ENCODE data around the gene CNIH4.
"Not testable (repeated sequence)": the region's sequence is repeated elsewhere in the genome, so short reads cannot be mapped to it uniquely, and the experiment has no call there.

CNIH4 gene

GRCh38 chr1:224356685-224357625 lies at the start of gene CNIH4:
Gene CNIH4, plus strand, starts transcription at chr1:224356879. Its CDS starts 46 bp downstream, at chr1:224356925.
- TF ChIP-seq CTBP1 (IDR thresholded peaks at IDR 0.05; ENCODE audit: borderline replicate concordance) (no peak; the same call in 1 of the 2 replicates), FOXM1 (IDR thresholded peaks at IDR 0.05; ENCODE audit: borderline replicate concordance) (peak; percentile 89), L3MBTL2 (conservative IDR thresholded peaks at IDR 0.05) (peak; percentile 42), BHLHE40 (IDR thresholded peaks at IDR 0.05; ENCODE audit: borderline replicate concordance) (no peak), SP1 (IDR thresholded peaks at IDR 0.05) (no peak), HDGF (IDR thresholded peaks at IDR 0.05; ENCODE audit: borderline replicate concordance) (no peak), ELF4 (IDR thresholded peaks at IDR 0.05) (peak; percentile 57), PKNOX1 (IDR thresholded peaks at IDR 0.05) (peak; percentile 47)
- peak; percentile 96 for DNase-seq (ENCODE audit: extremely low spot score)
- CTCF ChIA-PET = no interaction called here
- POLR2A ChIA-PET = interaction anchor here (1.5 to 1.6 kb wide), 2 partner anchors 8 to 78 kb away, joined by 5 to 6 read pairs; partner anchors contain the start of gene WDR26

GRCh38 chr1:224308064-224308463 lies 48.6 kb upstream of the CNIH4 start:
- POLR2A ChIA-PET = no interaction called here
- TF ChIP-seq ZNF384 (IDR thresholded peaks at IDR 0.05) (no peak), L3MBTL2 (conservative IDR thresholded peaks at IDR 0.05) (no peak), SP1 (IDR thresholded peaks at IDR 0.05) (no peak), NFRKB (IDR thresholded peaks at IDR 0.05) (no peak), PKNOX1 (IDR thresholded peaks at IDR 0.05) (no peak), TARDBP (IDR thresholded peaks at IDR 0.05) (no peak), SUZ12 (IDR thresholded peaks at IDR 0.05) (no peak), LEF1 (IDR thresholded peaks at IDR 0.05; ENCODE audit: borderline replicate concordance) (no peak), HDGF (IDR thresholded peaks at IDR 0.05; ENCODE audit: borderline replicate concordance) (no peak), FOXM1 (IDR thresholded peaks at IDR 0.05; ENCODE audit: borderline replicate concordance) (no peak), ARNT (IDR thresholded peaks at IDR 0.05) (no peak), ELF4 (IDR thresholded peaks at IDR 0.05) (no peak), CTBP1 (IDR thresholded peaks at IDR 0.05; ENCODE audit: borderline replicate concordance) (no peak)
- no peak for DNase-seq (ENCODE audit: extremely low spot score)
- CTCF ChIA-PET = no interaction called here

GRCh38 chr1:224311503-224311902 lies 45.2 kb upstream of the CNIH4 start:
- CTCF ChIA-PET; DNase-seq (ENCODE audit: extremely low spot score): not testable (repeated sequence)
- POLR2A ChIA-PET = interaction anchor here (1.4 kb wide), 1 partner anchor 19 kb away, joined by 3 read pairs; the partner anchor contains the start of gene NVL

GRCh38 chr1:224312025-224312424 lies 44.7 kb upstream of the CNIH4 start:
- ChIA-PET CTCF (no interaction called here), POLR2A (interaction anchor here (1.4 kb wide), 1 partner anchor 18 kb away, joined by 3 read pairs; the partner anchor contains the start of gene NVL)
- no peak for TF ChIP-seq CTBP1 (IDR thresholded peaks at IDR 0.05; ENCODE audit: borderline replicate concordance)
- no peak for TF ChIP-seq NFRKB (IDR thresholded peaks at IDR 0.05)
- DNase-seq (ENCODE audit: extremely low spot score) = no peak

- CTCF ChIA-PET = interaction anchor here (0.6 kb wide), 1 partner anchor 607 kb away, joined by 4 read pairs; no protein-coding TSS in a partner anchor
- POLR2A ChIA-PET = interaction anchor here (1.6 kb wide), 1 partner anchor 12 kb away, joined by 4 read pairs; the partner anchor contains the start of gene NVL
- TF ChIP-seq FOXA1 (IDR thresholded peaks at IDR 0.05) = peak; percentile 95
- TF ChIP-seq SP1 (IDR thresholded peaks at IDR 0.05) = no peak
- peak; percentile 90 for TF ChIP-seq ZNF384 (IDR thresholded peaks at IDR 0.05)
- peak; percentile 80; the same call in 1 of the 2 replicates for TF ChIP-seq CTBP1 (IDR thresholded peaks at IDR 0.05; ENCODE audit: borderline replicate concordance)
- TF ChIP-seq PKNOX1 (IDR thresholded peaks at IDR 0.05) = peak; percentile 42
Observed at GRCh38 chr1:224317383-224318045, 39.2 kb upstream of the CNIH4 start.

GRCh38 chr1:224321706-224322105 lies 35.0 kb upstream of the CNIH4 start:
- ChIA-PET CTCF (interaction anchor here (0.7 kb wide), 1 partner anchor 1034 kb away, joined by 7 read pairs; no protein-coding TSS in a partner anchor), POLR2A (no interaction called here)
- no peak for DNase-seq (ENCODE audit: extremely low spot score)
- TF ChIP-seq ZNF384 (IDR thresholded peaks at IDR 0.05) = no peak
- TF ChIP-seq HDGF (IDR thresholded peaks at IDR 0.05; ENCODE audit: borderline replicate concordance) = no peak
- no peak for TF ChIP-seq PKNOX1 (IDR thresholded peaks at IDR 0.05)
- no peak for TF ChIP-seq FOXK2 (IDR thresholded peaks at IDR 0.05)
- no peak for TF ChIP-seq NFRKB (IDR thresholded peaks at IDR 0.05)
- TF ChIP-seq ELF4 (IDR thresholded peaks at IDR 0.05) = no peak
- no peak for TF ChIP-seq FOXM1 (IDR thresholded peaks at IDR 0.05; ENCODE audit: borderline replicate concordance)
- TF ChIP-seq LEF1 (IDR thresholded peaks at IDR 0.05; ENCODE audit: borderline replicate concordance) = no peak
- TF ChIP-seq SUZ12 (IDR thresholded peaks at IDR 0.05) = no peak
- TF ChIP-seq BHLHE40 (IDR thresholded peaks at IDR 0.05; ENCODE audit: borderline replicate concordance) = no peak
- no peak for TF ChIP-seq CTBP1 (IDR thresholded peaks at IDR 0.05; ENCODE audit: borderline replicate concordance)
- TF ChIP-seq FOXA1 (IDR thresholded peaks at IDR 0.05) = no peak
- no peak for TF ChIP-seq L3MBTL2 (conservative IDR thresholded peaks at IDR 0.05)
- no peak for TF ChIP-seq SP1 (IDR thresholded peaks at IDR 0.05)
- no peak for TF ChIP-seq ARNT (IDR thresholded peaks at IDR 0.05)
- TF ChIP-seq TARDBP (IDR thresholded peaks at IDR 0.05) = no peak

More at GRCh38 chr1:224317383-224318045, 39.2 kb upstream of the CNIH4 start:
- peak; percentile 15 for DNase-seq (ENCODE audit: extremely low spot score)

All from HEK293T (cell line).